Heart left ventricle (tissue), 16 donors: ENCODE data around the gene NT5DC2. TPM values are rescaled to one million over a fixed set of nuclear protein-coding genes. Genes with fewer than 3 reads are reported as not detected.

ENCODE experiments used
- ATAC-seq, 4 donors: fragments of 200-7000 bp; cut with Tn5 transposase; one replicate each; pipeline ENCODE4 v1.9.1; 2020 to 2022; ENCODE audit warnings: moderate library complexity in 4 of 4, mild to moderate bottlenecking in 3 of 4, moderate number of reproducible peaks in 1 of 4
- DNase-seq, 5 donors: peaks; one replicate each; pipeline ENCODE4 v3.0.0-alpha.2; 2020
- H3K27ac ChIP-seq, 12 donors: fragments of 200-600 bp; sonication (generic) in 4 of 12; one replicate each; pipeline versions ENCODE4 v1.5.0 to v1.8.0; 2016 to 2022; ENCODE audit warnings: mild to moderate bottlenecking in 2 of 12
- H3K27me3 ChIP-seq, 9 donors: fragments of 200-600 bp; sonication (generic) in 2 of 9; one replicate each; pipeline versions ENCODE4 v1.5.1 to v1.8.0; 2016 to 2022; ENCODE audit warnings: mild to moderate bottlenecking in 3 of 9
- H3K36me3 ChIP-seq, 9 donors: fragments of 200-600 bp; sonication (generic) in 2 of 9; one replicate each; pipeline versions ENCODE4 v1.5.0 to v1.8.0; 2018 to 2022; ENCODE audit warnings: mild to moderate bottlenecking in 2 of 9
- H3K4me1 ChIP-seq, 12 donors: fragments of 200-600 bp; sonication (generic) in 4 of 12; one replicate each; pipeline versions ENCODE4 v1.5.0 to v1.8.0; 2016 to 2022; ENCODE audit warnings: mild to moderate bottlenecking in 3 of 12
- H3K4me3 ChIP-seq, 12 donors: fragments of 200-600 bp; sonication (generic) in 4 of 12; one replicate each; pipeline versions ENCODE4 v1.5.0 to v1.8.0; 2017 to 2022; ENCODE audit warnings: mild to moderate bottlenecking in 9 of 12, moderate library complexity in 4 of 12
- H3K9me3 ChIP-seq, 12 donors: fragments of 200-600 bp; sonication (generic) in 4 of 12; one replicate each; pipeline versions ENCODE4 v1.5.0 to v1.8.0; 2016 to 2022; ENCODE audit warnings: mild to moderate bottlenecking in 1 of 12
- POLR2A ChIP-seq, 2 donors: fragments of 450-650 bp; IDR thresholded peaks; one replicate each; pipeline ENCODE4 v1.6.1; 2017; ENCODE audit warnings: antibody characterized with exemption in 2 of 2, mild to moderate bottlenecking in 2 of 2, moderate library complexity in 2 of 2
- WGBS, 4 donors: extraction: QIAGEN DNeasy Blood & Tissue Kit in 2 of 4; methylation state at CpG; one replicate each; pipeline versions ENCODE4 v1.1.5 to v1.1.7; 2013 to 2018; 5-methylcytosine and 5-hydroxymethylcytosine counted together
- intact Hi-C, 10 donors: fragments of 100-400 bp; cut with DNase I; formaldehyde crosslinking; loops; one replicate each; pipeline versions ENCODE4 v1.11.1 to v1.14.2; 2022
- polyA plus RNA-seq, 2 donors: library from polyadenylated mRNA; stranded (reverse); fragments of 200-250 nt; gene quantifications; one replicate each; pipeline ENCODE4 v1.2.3, GENCODE V29; 2013
- total RNA-seq, 9 donors: library from RNA; depleted of rRNA in 2 of 9; stranded (reverse); fragments of >200 nt in 2 of 9; fragmentation: NEBNext Ultra II Directional in 3 of 9; extraction: Animal tissue kit (Norgen Biotek cat#: 25700) in 3 of 9; gene quantifications; one replicate each; pipeline versions ENCODE4 v1.1.0 to v1.2.4, GENCODE V29; 2016 to 2023
- TF ChIP-seq, protein P1 (sequence below), 12 donors: fragments of 200-600 bp; sonication (generic) in 4 of 12; IDR thresholded peaks; one replicate each; pipeline versions ENCODE4 v1.5.0 to v1.8.0; 2018 to 2022; ENCODE audit warnings: antibody characterized with exemption in 12 of 12, mild to moderate bottlenecking in 5 of 12
- donor health status: ischemic (EF 13 %, LVEDD 7.1; RV severe dilation, severe dysfunction).
- donor health status: healthy with polysubstance abuse.
- donor health status: DM: no; HTN: yes; CAD: no.
- donor health status: DM: no; HTN: no; CAD: no.
- donor health status: ischemic (EF 25% LVEDD 6.9; RV normal size, moderate dysfunction).
- donor health status: ischemic (EF 25% LVEDD 5.7; RV mildly dilated, moderate dysfunction).
- donor health status: healthy.
- donor health status: DM: yes; HTN: yes; CAD: no.
- donor health status: ischemic (EF 35%, LVEDD 5.7; RV mildly dilated, moderate dysfunction).
- donor health status: nonischemic (EF 11% LVEDD 7.7; RV severe dilation, severe dysfunction).
- donor health status: DM: yes; HTN: yes; CAD: no.
- donor health status: PGD.
- donor health status: ischemic (EF 29% LVEDD 5.4; RV normal size, mild dysfunction).
- donor health status: nonischemic (EF 23%, LVEDD 6.1; RV moderate dilation, normal function).

The NT5DC2 gene
- total and polyA plus RNA-seq, 11 donors: 22.8 to 99.6 (median 59.7) TPM

- H3K9me3 ChIP-seq: no peaks in the 10 kb centered on the region
- TF ChIP-seq POLR2A (IDR thresholded peaks at IDR 0.05): no peak
- TF ChIP-seq, protein P1, sequence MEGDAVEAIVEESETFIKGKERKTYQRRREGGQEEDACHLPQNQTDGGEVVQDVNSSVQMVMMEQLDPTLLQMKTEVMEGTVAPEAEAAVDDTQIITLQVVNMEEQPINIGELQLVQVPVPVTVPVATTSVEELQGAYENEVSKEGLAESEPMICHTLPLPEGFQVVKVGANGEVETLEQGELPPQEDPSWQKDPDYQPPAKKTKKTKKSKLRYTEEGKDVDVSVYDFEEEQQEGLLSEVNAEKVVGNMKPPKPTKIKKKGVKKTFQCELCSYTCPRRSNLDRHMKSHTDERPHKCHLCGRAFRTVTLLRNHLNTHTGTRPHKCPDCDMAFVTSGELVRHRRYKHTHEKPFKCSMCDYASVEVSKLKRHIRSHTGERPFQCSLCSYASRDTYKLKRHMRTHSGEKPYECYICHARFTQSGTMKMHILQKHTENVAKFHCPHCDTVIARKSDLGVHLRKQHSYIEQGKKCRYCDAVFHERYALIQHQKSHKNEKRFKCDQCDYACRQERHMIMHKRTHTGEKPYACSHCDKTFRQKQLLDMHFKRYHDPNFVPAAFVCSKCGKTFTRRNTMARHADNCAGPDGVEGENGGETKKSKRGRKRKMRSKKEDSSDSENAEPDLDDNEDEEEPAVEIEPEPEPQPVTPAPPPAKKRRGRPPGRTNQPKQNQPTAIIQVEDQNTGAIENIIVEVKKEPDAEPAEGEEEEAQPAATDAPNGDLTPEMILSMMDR (IDR thresholded peaks at IDR 0.05): no peak
- no peak overlapping the region for H3K4me3 ChIP-seq
- peaks cover 0 to 84% (median 76%) of the 10 kb centered on the region in 9 donors for H3K36me3 ChIP-seq
- WGBS, 4 donors: 65 to 87% (median 71%) methylated on average over 18 to 22 of the region's 22 CpGs
- no peaks in the 10 kb centered on the region for H3K27me3 ChIP-seq
- DNase-seq: peak in 1 of 5 donors; percentile 62
- H3K27ac ChIP-seq: peak overlapping the region; percentile 30 to 87 (median 72)
- H3K4me1 ChIP-seq: peaks cover 3 to 67% (median 36%) of the 10 kb centered on the region in 12 donors
- no peak for ATAC-seq
- intact Hi-C loops: loop anchor here in 2 of 10 donors (2.0 to 5.0 kb wide), 2 partner anchors 37 to 41 kb away; no protein-coding TSS in a partner anchor
Observed at GRCh38 chr3:52490035-52490938, 43.4 kb downstream of the NT5DC2 start.

GRCh38 chr3:52489453-52489852 is 44.2 kb downstream of the NT5DC2 start:
- intact Hi-C loops: loop anchor here in 1 of 10 donors (5.0 kb wide), 1 partner anchor 38 kb away; no protein-coding TSS in a partner anchor
- H3K4me1 ChIP-seq: peaks cover 6 to 67% (median 38%) of the 10 kb centered on the region in 12 donors
- ATAC-seq (no peak), DNase-seq (peak in 1 of 5 donors; percentile 61)
- TF ChIP-seq, protein P1 (IDR thresholded peaks at IDR 0.05): no peak
- no peak for TF ChIP-seq POLR2A (IDR thresholded peaks at IDR 0.05)
- H3K27me3 ChIP-seq: no peaks in the 10 kb centered on the region
- H3K9me3 ChIP-seq: no peaks in the 10 kb centered on the region
- no peak overlapping the region for H3K4me3 ChIP-seq
- H3K27ac ChIP-seq: peak overlapping the region in 6 of 12 donors; percentile 65 to 87 (median 80)
- WGBS, 4 donors: 88 to 100% (median 95%) methylated on average over 3 to 18 of the region's 18 CpGs
- H3K36me3 ChIP-seq: peaks cover 0 to 89% (median 76%) of the 10 kb centered on the region in 9 donors

GRCh38 chr3:52488746-52489145 is 44.9 kb downstream of the NT5DC2 start:
- Histone ChIP-seq H3K36me3 (peaks cover 0 to 90% (median 76%) of the 10 kb centered on the region in 9 donors), H3K27me3 (no peaks in the 10 kb centered on the region), H3K27ac (peak overlapping the region in 1 of 12 donors; percentile 25), H3K4me1 (peaks cover 8 to 67% (median 39%) of the 10 kb centered on the region in 12 donors), H3K9me3 (no peaks in the 10 kb centered on the region), H3K4me3 (no peak overlapping the region)
- ATAC-seq (no peak), DNase-seq (no peak)
- 63 to 85% (median 74%) methylated on average over 2 to 3 of the region's 3 CpGs for WGBS, 4 donors
- no peak for TF ChIP-seq POLR2A (IDR thresholded peaks at IDR 0.05)
- TF ChIP-seq, protein P1 (IDR thresholded peaks at IDR 0.05): no peak
- intact Hi-C loops: loop anchor here in 1 of 10 donors (5.0 kb wide), 1 partner anchor 39 kb away; no protein-coding TSS in a partner anchor
